ENCODE results near the gene TRAPPC4. TPM values are rescaled to one million over a fixed set of nuclear protein-coding genes. Genes with fewer than 3 reads are reported as not detected.
"Not testable (repeated sequence)": the region's sequence is repeated elsewhere in the genome, so short reads cannot be mapped to it uniquely, and the experiment has no call there.

Gene TRAPPC4
- total RNA-seq, 1 donor from 2014 or later, result 41.0 TPM

GRCh38 chr11:119031912-119032280 is 13.3 kb downstream of the TRAPPC4 start:
- intact Hi-C loops (cut with DNase I), result loop anchor here (2.0 kb wide), 1 partner anchor 33 kb away; the partner anchor contains the start of gene CENATAC
- Histone ChIP-seq H3K4me1 (peaks cover 5 to 13% of the 10 kb centered on the region in 2 donors), H3K36me3 (no peaks in the 10 kb centered on the region), H3K27ac (no peak overlapping the region), H3K4me3 (no peak overlapping the region), H3K9me3 (no peaks in the 10 kb centered on the region), H3K27me3 (no peaks in the 10 kb centered on the region)
- no peak for TF ChIP-seq CTCF (IDR thresholded peaks at IDR 0.05)
- DNase-seq (ENCODE audit: low spot score in 2 of 2), result no peak

GRCh38 chr11:119033421-119033820 is 14.9 kb downstream of the TRAPPC4 start:
- H3K27me3 ChIP-seq; DNase-seq (ENCODE audit: low spot score in 2 of 2); H3K36me3 ChIP-seq; H3K27ac ChIP-seq; H3K9me3 ChIP-seq; intact Hi-C loops (cut with DNase I); H3K4me3 ChIP-seq: not testable (repeated sequence)
- H3K4me1 ChIP-seq, result peaks cover 5 to 13% of the 10 kb centered on the region in 2 donors

- Histone ChIP-seq H3K4me3 (no peak overlapping the region), H3K27ac (no peak overlapping the region), H3K9me3 (no peaks in the 10 kb centered on the region), H3K4me1 (peaks cover 4 to 7% of the 10 kb centered on the region in 2 donors), H3K27me3 (no peaks in the 10 kb centered on the region), H3K36me3 (no peaks in the 10 kb centered on the region)
- no peak for TF ChIP-seq CTCF (IDR thresholded peaks at IDR 0.05)
- intact Hi-C loops (cut with DNase I), result no loop called here
- DNase-seq (ENCODE audit: low spot score in 2 of 2), result no peak
Measured at GRCh38 chr11:119034813-119035212, 16.2 kb downstream of the TRAPPC4 start.

GRCh38 chr11:119038884-119039283 is 20.3 kb downstream of the TRAPPC4 start:
- intact Hi-C loops (cut with DNase I), result no loop called here
- TF ChIP-seq CTCF (IDR thresholded peaks at IDR 0.05), result no peak
- no peak overlapping the region for H3K27ac ChIP-seq
- no peaks in the 10 kb centered on the region for H3K27me3 ChIP-seq
- H3K4me3 ChIP-seq, result no peak overlapping the region
- no peaks in the 10 kb centered on the region for H3K9me3 ChIP-seq
- H3K4me1 ChIP-seq, result no peaks in the 10 kb centered on the region
- DNase-seq (ENCODE audit: low spot score in 2 of 2), result no peak
- no peaks in the 10 kb centered on the region for H3K36me3 ChIP-seq

GRCh38 chr11:119039471-119039870 is 20.9 kb downstream of the TRAPPC4 start:
- intact Hi-C loops (cut with DNase I), result not testable (repeated sequence)

GRCh38 chr11:119041821-119042514 is 23.4 kb downstream of the TRAPPC4 start:
- Histone ChIP-seq H3K27ac (no peak overlapping the region), H3K36me3 (peaks cover 15 to 18% of the 10 kb centered on the region in 2 donors), H3K27me3 (no peaks in the 10 kb centered on the region), H3K9me3 (no peaks in the 10 kb centered on the region), H3K4me3 (no peak overlapping the region), H3K4me1 (no peaks in the 10 kb centered on the region)
- no peak for TF ChIP-seq CTCF (IDR thresholded peaks at IDR 0.05)
- DNase-seq (ENCODE audit: low spot score in 2 of 2), result no peak
- intact Hi-C loops (cut with DNase I), result no loop called here

More at GRCh38 chr11:119039471-119039870, 20.9 kb downstream of the TRAPPC4 start:
- not testable (repeated sequence) for H3K27ac ChIP-seq; H3K36me3 ChIP-seq; DNase-seq (ENCODE audit: low spot score in 2 of 2); H3K4me3 ChIP-seq; H3K9me3 ChIP-seq; H3K4me1 ChIP-seq; H3K27me3 ChIP-seq
